Measurements from ENCODE around the gene GPRC5C. TPM values are rescaled to one million over a fixed set of nuclear protein-coding genes. Genes with fewer than 3 reads are reported as not detected.
A peak's percentile ranks its signal among the peaks of the same experiment; 100 is the strongest.

GPRC5C gene
- 44.4 and 56.4 TPM in 2 replicates for total RNA-seq
- long read RNA-seq, transcript GPRC5C-202 (4 exons, 2,988 nt), result major isoform, 31 of 45 reads
- long read RNA-seq, partial matches to known transcripts, result 11 of 45 reads
- long read RNA-seq, other reads (novel, unspliced or antisense), result 3 of 45 reads

GRCh38 chr17:74431568-74432423 lies at the start of gene GPRC5C:
TSS of gene GPRC5C (plus strand) at chr17:74432088. CDS start at chr17:74439777, 7,689 bp downstream.
- TF ChIP-seq CTCF (IDR thresholded peaks at IDR 0.05), result no peak
- peak within 1 kb of the TSS; percentile 79 for H3K4me3 Mint-ChIP-seq (ENCODE audit: unreplicated experiment)
- DNase-seq (ENCODE audit: extremely low spot score, unreplicated experiment), result no peak
- no peaks in the 10 kb centered on the region for H3K36me3 Mint-ChIP-seq (ENCODE audit: unreplicated experiment)
- peaks cover 48% of the 10 kb centered on the region for H3K4me1 Mint-ChIP-seq (ENCODE audit: unreplicated experiment)
- H3K9me3 Mint-ChIP-seq (ENCODE audit: unreplicated experiment), result no peaks in the 10 kb centered on the region
- peak within 1 kb of the TSS; percentile 89 for H3K27ac Mint-ChIP-seq (ENCODE audit: unreplicated experiment)
- no peaks in the 10 kb centered on the region for H3K27me3 Mint-ChIP-seq (ENCODE audit: unreplicated experiment)

GRCh38 chr17:74383141-74383540 lies 48.7 kb upstream of the GPRC5C start:
- Mint-ChIP-seq H3K27ac (ENCODE audit: unreplicated experiment) (no peak overlapping the region), H3K4me1 (ENCODE audit: unreplicated experiment) (peaks cover 5% of the 10 kb centered on the region), H3K27me3 (ENCODE audit: unreplicated experiment) (peaks cover 5% of the 10 kb centered on the region), H3K4me3 (ENCODE audit: unreplicated experiment) (no peak overlapping the region), H3K9me3 (ENCODE audit: unreplicated experiment) (no peaks in the 10 kb centered on the region), H3K36me3 (ENCODE audit: unreplicated experiment) (no peaks in the 10 kb centered on the region)
- DNase-seq (ENCODE audit: extremely low spot score, unreplicated experiment), result no peak
- no peak for TF ChIP-seq CTCF (IDR thresholded peaks at IDR 0.05)

- DNase-seq (ENCODE audit: extremely low spot score, unreplicated experiment), result no peak
- H3K9me3 Mint-ChIP-seq (ENCODE audit: unreplicated experiment), result no peaks in the 10 kb centered on the region
- TF ChIP-seq CTCF (IDR thresholded peaks at IDR 0.05), result no peak
- H3K36me3 Mint-ChIP-seq (ENCODE audit: unreplicated experiment), result no peaks in the 10 kb centered on the region
- peaks cover 1% of the 10 kb centered on the region for H3K4me1 Mint-ChIP-seq (ENCODE audit: unreplicated experiment)
- peaks cover 6% of the 10 kb centered on the region for H3K27me3 Mint-ChIP-seq (ENCODE audit: unreplicated experiment)
- H3K27ac Mint-ChIP-seq (ENCODE audit: unreplicated experiment), result no peak overlapping the region
- no peak overlapping the region for H3K4me3 Mint-ChIP-seq (ENCODE audit: unreplicated experiment)
Measured at GRCh38 chr17:74385201-74385600, 46.7 kb upstream of the GPRC5C start.

GRCh38 chr17:74386386-74386785 lies 45.5 kb upstream of the GPRC5C start:
- DNase-seq (ENCODE audit: extremely low spot score, unreplicated experiment), result no peak
- Mint-ChIP-seq H3K4me1 (ENCODE audit: unreplicated experiment) (peaks cover 1% of the 10 kb centered on the region), H3K4me3 (ENCODE audit: unreplicated experiment) (no peak overlapping the region), H3K27ac (ENCODE audit: unreplicated experiment) (no peak overlapping the region), H3K9me3 (ENCODE audit: unreplicated experiment) (no peaks in the 10 kb centered on the region), H3K36me3 (ENCODE audit: unreplicated experiment) (no peaks in the 10 kb centered on the region), H3K27me3 (ENCODE audit: unreplicated experiment) (peaks cover 11% of the 10 kb centered on the region)
- no peak for TF ChIP-seq CTCF (IDR thresholded peaks at IDR 0.05)
